Stimulated activated CD8-positive, alpha-beta memory T cell treated with anti-CD3 and anti-CD28 coated beads, Interleukin-4, amount 100 ng/mL, for 4 hours (primary cell): ENCODE results near the gene PLEKHH1.
A peak's percentile ranks its signal among the peaks of the same experiment; 100 is the strongest.

Experiments used
- DNase-seq, 2 donors: peaks; one replicate each; pipeline ENCODE4 v3.0.0-alpha.2; 2020; ENCODE audit warnings: low read depth in 2 of 2, low spot score in 1 of 2

Gene PLEKHH1

DNA sequence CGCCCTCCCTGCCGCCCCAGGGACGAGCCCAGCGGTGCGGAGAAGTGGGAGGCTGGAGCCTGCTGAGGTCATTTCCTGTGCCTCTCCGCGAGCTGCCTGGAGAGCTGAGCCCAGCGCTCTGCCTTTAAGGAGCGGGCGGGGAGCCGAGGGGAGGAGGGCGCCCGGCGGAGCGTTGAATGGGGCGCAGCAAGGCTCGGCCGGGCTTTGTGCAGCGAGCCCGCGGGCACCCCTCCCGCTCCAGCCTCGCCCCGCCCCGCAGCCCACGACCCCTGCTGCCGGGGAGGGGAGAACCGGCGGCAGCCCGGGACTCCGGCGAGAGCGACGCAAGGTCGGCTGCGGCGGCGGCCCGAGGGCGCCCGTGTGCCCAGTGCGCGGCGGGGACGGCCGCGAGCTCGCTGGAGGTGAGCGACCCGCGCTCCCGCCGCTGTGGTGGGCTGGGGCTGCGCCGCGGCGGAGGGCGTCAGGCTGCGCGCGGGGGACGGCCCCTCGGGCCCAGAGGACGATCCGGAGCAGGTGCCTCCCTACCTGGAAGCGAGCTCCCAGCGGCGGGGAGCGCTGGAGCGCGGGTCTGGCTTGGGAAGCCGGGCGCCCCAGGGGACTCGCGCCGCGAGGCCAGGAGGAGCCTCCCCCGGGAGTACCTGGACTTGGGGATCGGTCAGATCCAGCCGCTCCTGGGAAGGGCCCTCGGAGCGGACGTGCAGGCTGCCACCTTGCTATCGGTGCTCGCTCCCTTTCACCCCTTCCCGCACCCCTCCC is at the start of gene PLEKHH1:
Gene PLEKHH1, plus strand, starts transcription at position 293 of the 756 bp plus-strand sequence. CDS start 8,578 bp downstream, outside the sequence.
- peak in 1 of 2 donors; percentile 20 for DNase-seq

DNA sequence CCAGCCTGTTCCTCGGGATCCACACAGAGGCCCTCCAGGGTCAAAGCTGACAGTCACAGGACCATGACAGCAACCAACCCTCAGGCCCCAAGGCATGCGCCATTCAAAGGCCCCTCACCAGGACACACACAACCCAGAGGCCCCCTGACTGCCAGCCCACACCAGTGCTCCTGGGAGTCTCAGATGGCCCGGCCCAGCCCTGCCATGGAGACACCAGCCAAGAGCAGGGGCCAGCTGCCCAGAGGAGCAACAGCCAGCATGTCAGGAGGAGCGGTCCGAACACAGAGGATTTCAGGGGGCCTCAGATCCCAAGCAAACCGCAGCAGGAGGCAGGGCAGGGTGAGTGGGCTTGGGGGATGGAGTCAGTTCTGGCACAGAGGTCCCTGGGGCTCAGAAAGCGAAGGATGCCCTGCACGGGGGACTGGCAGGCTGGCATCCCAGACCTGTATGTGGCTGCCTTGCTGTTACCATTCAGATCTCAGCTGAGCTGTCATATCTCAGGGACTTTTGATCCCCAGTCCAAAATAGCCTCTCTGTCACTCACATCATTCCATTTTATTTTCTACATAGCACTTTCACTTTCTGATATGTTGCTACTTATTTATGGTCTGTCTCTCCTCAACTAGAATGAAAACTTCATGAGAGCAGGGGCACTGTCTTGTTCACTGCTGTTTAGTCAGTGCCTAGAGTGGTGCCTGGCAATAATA is 49.4 kb upstream of the PLEKHH1 start:
- DNase-seq: no peak

DNA sequence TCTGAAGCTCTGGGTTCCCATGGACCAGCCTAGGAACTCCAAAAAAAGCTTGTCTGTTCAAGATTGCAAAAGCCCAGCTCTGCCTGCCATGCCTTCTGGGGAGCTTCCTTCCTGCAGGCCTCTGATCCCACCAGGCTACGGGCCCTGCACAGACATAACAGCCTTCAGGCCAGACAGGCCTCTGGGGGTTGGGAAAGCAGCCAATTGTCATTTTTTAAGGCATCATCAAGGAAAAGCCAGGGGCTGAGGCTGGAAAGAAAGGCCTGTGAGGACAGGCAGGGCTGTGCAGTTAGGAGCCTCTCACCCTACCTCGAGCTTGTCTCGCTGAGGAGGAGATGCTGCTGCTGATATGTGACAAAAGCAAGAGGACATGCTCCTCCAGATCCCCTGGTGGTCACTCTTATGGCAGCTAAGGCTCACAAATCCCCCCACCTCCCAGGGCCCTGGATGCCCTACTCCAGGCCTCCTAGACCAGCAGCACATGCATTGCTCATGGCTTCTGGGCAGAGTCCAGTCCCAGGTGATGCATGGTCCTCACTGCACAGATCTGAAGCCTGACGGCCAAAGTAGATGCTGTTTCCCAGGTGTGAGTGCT is 47.5 kb upstream of the PLEKHH1 start:
- no peak for DNase-seq

DNA sequence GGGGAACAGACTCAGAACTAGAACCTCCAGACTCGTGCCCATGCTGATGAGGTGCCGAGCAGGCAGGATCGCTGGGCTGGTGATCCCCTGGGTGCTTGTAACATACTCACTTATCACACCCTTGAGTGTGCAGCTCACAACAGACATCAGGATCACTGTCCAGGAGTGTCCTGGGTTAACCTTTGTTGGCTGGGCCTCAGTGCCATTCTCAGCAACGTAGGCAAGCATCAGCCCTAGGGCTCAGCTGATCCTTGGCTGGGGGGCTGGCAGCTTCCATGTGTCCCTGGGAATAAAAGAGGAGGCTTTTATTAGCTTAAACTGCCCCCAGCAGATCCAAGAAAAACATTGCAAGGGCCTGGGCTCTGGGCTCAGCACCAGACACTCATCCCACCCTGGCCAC is 46.2 kb upstream of the PLEKHH1 start:
- DNase-seq: no peak

DNA sequence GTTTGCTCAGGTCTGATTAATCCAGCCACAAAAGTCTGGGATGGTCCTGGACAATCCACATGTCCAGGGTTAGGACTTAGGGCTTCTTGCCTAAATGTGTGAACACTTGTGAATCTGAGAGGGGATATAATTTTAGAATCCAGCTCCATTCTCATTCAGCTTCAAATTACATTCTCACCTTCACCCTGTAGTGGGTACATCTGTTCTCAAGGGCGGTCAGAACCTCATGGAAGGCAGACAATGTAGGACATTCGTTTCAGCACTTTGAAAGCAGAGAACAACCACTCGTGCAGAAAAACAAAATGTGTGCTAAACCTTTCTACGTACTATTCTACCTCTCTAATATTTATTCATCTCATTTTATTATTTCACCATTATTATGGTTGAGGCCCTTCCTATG is 45.8 kb upstream of the PLEKHH1 start:
- no peak for DNase-seq

DNA sequence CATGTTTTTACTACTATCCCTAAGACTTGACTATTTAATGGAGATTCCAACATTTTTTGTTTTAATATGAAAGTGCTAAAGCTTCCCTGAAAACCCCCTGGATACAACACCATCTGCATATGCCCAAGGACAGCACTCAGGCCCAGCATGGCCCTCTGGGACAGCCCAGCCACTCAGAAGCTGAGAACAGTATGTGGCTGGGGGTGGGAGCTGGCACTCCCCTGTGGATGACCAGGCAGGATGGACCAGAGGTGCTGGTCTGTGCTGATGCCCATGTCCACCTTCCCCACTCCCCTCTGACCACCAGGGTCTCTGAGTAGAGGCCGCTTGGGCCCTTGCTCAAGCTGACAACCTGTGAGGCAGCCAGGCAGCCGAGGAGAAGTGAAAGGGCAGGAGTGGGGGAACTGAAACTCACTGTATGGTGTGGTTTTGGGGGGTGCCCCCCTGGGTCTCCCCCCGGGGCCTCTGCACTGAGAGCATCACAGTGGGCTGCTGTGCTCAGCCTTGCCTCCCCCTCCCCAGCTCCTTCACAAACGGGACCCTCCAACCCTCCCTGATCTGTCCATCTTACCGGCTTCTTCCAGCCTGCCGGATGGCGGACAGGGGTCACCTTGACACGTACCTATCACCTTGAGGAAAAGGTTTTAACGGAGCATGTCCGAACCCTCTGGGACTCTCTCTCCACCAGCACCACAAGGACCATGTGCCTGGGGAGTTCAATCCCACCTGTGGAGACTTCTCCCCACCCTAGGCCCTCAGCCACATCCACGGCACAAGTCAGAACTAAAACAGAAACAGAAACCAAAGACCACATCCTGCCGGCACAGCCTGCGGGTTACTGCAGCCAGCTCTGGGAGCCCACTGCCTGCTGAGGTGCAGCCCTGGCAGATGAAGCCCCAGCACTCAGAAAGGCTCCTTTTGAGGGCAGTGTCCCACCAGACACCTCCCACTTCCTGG is 44.9 kb upstream of the PLEKHH1 start, which contains the start of gene TMEM229B:
Gene TMEM229B, minus strand, starts transcription at position 785 of the 957 bp plus-strand sequence. CDS start 14,798 bp downstream, outside the sequence.
- peak; percentile 44 to 57 for DNase-seq

DNA sequence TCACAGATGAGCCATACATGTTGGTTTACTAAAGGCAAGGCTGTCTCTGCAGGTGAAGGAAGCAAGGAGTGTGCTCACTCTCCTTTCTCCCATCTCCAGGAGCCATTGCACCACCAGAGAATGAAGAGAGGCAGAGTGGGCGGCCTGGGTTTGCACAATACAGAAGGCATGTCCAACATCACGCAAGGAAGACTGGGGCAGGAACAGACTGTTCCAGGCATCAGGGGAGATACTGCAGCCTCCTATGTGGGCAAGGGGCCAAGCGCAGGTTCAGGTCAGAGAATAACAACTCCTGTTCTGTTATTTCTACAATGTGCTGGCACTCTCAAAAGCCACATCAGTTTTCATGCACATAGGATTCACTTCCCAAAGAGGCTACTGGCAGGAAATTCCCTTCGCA is 42.9 kb upstream of the PLEKHH1 start:
- no peak for DNase-seq

DNA sequence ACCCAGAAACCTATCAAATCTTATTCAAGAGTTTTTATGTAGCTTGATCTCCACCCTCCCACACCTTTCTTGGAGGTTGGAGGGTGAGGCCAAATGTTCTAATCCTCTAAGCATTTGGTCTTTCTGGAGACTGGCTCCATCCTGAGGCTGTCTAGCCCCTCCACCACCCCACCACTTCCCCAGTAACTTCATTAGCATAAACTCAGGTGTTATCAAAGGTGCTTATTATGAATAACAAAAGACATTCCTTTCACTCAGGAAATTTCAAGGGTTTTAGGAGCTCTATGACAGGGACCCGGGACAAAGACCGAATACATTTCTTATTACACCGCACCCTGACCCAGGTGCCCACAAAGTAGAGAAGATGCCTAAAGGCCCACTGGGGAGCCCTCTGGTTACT is 41.8 kb upstream of the PLEKHH1 start:
- no peak for DNase-seq

DNA sequence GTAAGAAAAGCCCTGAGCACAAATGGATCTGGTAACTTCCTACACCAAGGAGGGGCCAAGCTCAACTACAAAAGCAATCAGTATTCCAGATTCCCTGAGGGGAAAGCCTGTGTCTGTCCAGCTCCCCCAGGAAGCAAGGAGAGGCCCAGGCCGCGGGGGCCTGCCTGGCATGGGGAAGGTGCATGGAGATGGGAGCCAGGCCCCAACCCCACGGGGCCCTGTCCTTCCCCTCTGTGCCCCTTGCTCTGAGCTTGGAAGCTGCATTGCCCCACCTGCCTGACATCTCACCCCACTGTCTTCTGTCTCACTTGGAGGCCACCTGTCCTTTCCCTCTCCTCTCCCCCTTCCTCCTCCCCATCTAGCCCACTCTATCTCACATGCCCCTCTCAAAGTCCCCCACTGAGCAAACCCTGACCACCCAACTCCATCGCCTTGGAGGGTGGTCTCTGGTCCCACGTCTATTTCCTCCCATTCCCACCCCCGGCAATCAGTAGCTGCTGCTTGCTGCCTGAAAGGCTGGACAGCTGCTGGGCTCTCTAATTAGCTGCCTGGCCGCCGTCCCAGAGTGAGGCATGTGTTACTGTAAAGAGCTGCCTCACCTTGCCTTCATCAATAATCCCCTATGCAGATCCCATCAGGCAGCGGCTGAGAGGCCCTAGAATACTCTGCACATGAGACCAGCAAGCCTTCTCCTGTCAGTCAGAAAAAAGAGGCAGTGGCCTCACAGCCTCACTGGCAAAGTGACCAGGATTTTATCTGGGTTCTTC is 41.2 kb upstream of the PLEKHH1 start:
- DNase-seq: no peak

DNA sequence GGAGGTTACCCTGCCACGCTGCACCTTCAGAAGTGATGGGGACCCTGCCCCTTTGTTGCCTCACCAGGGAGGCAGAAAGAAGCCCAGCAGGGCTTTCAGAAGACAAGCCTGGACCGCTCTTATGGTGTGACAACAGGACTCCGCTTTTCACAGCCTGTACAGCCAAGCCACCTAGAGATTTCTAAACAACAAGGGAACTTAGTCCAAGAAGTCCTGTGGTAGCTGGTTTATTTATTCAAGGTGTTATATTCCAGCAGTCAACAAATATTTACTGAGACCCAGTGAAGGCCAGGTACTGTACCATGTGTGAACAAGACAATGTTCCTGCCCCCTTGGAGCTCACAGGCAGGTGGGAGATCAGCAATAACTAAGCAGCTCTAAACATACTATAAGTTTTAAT is 40.6 kb upstream of the PLEKHH1 start:
- no peak for DNase-seq

DNA sequence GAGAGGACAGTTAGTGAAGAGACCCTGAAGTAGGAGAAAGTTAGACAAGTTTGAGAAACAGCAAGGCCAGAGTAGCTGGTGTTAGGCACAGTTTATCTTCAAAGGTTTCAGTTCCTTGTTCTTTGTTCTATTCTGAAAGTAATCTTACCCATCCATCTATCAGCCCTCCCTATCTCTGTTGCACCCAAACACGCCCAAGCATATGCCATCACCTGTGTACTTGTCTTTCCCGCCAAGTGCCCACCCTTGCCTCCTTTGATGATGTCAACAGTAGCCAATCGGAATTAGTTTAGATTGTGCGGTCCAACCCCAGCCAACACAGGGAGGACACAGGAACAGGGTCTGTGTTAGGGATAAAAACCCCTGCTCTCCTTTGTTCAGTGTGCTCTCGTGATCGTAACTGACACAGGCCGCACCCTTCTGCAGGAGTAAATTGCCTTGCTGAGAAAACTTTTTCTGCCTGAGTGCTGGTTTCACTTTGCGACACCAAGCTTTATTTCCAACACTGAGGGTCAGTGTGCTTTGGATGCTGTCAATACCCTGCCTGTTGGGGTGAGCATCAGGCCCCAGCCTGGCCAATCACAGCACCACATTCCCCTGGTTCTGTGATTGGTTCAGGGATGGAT is 39.9 kb upstream of the PLEKHH1 start:
- DNase-seq: no peak

DNA sequence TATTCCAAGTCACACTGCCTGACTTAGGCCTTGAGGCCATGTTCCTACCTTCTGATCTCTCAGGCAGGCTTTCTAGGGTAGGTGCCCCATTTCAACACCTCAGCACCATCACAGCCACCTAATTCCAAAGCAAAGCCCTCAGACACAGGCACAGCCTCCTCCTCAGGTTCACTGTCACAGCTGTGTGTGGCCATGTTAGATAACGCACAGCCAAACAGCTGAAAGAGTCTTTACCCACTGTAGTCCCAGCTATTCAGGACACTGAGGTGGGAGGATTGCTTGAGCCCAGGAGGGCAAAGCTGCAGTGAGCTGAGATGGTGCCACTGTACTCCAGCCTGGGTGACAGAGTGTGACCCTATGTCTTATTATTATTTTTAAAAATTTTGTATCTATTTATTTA is 37.3 kb upstream of the PLEKHH1 start:
- no peak for DNase-seq

DNA sequence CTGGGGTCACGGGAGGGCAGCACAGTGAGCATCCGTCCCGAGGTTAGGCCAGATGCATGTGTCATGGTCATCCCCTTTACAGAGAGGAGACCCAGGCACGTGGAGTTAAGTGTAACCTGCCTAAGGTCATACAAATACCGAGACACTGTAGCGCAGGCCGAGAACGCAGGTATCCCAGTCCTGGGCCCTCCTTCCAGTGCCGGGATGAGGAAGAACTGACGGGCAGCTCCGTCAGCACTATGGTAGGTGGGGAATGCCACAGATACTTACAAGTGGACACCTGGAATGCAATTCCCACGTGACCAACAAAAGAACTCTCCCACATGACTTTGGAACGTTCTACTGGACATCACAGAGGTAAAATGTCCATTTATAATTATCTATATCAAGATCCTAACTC is 35.9 kb upstream of the PLEKHH1 start:
- no peak for DNase-seq

DNA sequence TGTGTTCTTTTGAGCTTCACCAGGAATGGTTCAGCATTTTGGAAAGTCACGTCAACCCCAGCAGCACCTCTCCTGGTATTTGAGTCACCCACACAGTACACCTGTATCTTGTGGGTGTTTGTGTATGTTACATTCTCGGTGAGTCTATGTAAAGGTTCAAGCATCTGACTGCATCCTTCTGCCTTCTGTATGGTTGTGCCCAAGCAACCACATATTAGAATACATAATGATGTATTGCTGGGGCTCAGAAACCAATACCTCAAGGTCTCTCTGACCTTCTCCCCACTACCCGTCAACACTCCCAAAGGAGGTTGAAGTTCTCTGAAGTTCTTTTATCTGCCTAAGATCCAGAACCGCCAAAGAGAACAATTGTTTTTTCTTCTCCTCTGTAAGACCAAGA is 35.4 kb upstream of the PLEKHH1 start:
- DNase-seq: no peak

DNA sequence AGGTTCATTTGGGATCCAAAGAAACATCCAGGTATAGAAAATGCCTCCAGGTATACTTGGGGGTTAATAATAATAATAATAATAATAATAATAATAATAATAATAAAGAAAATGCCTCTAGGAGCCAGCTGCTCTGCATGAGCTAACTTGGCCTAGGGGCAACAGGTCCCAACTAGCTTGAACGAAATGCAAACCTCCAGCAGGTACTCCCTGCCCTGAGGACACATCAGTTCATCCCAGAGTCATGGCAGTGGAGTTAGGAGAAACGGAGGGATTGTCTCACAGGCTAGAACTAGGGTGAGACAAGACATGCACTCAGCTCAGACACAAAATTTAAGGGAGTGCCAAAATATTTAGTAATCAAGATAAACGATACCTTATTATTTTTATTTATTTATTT is 32.1 kb upstream of the PLEKHH1 start:
- DNase-seq: no peak

DNA sequence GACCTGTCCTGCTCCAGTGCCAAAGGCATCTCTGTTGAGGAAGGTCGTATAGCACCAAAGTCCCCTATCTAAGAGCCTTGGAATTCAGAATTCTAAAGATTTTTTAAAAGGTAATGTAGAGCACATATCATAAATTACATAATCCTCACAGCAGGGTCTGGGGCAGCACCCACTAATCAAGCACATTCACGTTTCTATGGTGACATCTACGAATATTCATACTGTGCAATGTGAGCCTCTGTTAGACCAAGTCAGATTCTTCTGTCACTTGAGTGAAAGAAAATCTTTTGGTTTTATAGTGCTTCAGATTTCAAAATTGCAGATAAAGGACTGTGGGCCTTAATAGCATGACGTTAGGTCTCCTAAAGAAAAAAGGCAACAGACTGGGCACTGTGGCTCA is 31.4 kb upstream of the PLEKHH1 start:
- DNase-seq: no peak

DNA sequence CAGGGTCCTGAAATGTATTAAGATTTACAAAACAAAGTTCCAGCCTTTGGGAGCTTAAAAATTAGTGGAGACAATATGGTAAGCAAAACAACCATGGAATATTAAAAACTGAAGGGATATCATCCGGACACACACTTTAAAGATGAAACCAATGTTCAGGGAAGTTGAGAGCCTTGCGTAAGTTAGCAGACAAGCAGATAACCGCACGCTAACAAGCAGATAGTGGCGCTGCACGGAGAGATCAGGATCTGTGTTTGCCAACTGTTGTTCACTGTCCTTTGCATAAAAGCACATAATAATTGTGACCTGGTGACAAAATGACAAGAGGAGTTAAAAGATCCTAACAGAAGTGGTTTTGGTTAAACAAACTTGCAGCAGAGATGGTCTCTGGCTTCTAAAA is 30.2 kb upstream of the PLEKHH1 start:
- DNase-seq: no peak

DNA sequence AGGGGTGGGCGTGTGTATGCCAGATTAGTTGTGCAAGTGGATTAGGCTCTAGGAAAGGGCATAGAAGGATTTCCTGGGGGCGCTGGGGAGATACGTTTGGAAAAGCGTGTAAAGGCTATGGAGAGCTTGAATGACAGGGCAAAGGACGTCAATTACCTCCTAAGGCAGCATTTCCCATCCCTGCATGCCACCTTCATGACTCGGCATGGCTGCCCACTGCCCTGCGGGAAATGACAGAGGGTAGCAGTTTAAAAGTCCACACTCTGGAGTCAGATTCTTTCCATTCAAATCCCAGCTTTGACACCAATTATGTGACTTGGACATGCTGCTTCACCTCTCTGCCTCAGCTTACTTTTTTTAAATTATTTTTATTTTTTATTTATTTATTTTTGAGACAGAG is 29.8 kb upstream of the PLEKHH1 start:
- DNase-seq: no peak

DNA sequence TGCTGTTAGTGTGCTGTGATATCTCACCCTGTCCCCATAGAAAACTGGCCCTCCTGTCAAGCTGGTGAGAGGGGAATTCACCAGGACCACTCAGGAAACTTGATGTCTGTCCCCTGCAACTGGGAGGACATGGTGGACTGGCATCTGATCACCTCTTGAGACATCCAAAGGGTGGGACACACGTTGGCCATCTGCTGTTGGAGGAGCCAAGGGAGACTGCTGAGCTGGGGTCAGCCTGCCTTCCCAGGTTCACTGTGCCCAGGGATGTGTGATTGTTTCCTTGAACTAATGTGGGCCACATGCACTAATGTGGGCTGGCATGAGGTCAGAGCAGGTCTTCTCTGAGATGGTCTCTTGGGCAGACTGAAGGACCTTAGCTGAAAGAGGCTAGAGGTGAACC is 27.8 kb upstream of the PLEKHH1 start:
- no peak for DNase-seq

DNA sequence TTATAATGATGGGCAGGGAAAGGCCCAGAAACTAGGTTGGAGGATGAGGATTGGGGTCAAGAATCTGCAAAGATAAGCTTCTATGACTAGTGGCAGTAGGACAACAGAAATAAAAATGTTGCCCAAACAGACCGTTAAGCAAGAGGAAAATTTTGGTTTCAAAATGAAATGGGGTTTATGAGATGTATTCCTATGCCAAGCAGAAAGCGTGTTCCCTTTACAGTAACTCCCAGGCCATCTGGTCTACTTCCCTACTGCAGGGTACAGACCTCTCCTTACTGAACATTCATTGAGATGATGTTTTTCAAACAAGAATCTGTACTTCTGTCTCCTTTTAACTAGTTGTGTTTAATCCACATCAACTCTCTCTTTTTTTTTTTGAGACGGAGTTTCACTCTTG is 24.1 kb upstream of the PLEKHH1 start:
- DNase-seq: no peak
